Measurements from ENCODE around the gene ANXA4.

DNA sequence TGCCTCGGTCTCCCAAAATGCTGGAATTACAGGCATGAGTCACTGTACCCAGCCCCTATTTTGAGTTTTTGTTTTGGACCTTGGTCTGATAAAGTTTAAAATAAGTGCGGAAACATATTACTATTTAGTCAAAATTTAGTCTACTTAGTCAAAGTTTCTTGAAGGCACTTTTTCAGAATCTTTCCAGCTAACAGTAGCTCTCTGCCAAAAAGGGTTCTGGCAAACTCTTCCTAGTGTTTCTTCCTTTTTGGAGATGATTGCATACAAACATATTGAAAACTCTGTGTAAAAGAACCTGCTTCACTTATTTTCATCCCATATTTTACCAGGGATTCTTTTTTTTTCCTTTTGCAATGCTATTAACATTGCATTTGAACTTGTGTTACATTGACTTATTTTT is 116.3 kb downstream of the ANXA4 start:
- no peak for TF ChIP-seq POLR2AphosphoS5 (IDR thresholded peaks at IDR 0.05; ENCODE audit: low read depth, low read length)
- TF ChIP-seq, protein P1, sequence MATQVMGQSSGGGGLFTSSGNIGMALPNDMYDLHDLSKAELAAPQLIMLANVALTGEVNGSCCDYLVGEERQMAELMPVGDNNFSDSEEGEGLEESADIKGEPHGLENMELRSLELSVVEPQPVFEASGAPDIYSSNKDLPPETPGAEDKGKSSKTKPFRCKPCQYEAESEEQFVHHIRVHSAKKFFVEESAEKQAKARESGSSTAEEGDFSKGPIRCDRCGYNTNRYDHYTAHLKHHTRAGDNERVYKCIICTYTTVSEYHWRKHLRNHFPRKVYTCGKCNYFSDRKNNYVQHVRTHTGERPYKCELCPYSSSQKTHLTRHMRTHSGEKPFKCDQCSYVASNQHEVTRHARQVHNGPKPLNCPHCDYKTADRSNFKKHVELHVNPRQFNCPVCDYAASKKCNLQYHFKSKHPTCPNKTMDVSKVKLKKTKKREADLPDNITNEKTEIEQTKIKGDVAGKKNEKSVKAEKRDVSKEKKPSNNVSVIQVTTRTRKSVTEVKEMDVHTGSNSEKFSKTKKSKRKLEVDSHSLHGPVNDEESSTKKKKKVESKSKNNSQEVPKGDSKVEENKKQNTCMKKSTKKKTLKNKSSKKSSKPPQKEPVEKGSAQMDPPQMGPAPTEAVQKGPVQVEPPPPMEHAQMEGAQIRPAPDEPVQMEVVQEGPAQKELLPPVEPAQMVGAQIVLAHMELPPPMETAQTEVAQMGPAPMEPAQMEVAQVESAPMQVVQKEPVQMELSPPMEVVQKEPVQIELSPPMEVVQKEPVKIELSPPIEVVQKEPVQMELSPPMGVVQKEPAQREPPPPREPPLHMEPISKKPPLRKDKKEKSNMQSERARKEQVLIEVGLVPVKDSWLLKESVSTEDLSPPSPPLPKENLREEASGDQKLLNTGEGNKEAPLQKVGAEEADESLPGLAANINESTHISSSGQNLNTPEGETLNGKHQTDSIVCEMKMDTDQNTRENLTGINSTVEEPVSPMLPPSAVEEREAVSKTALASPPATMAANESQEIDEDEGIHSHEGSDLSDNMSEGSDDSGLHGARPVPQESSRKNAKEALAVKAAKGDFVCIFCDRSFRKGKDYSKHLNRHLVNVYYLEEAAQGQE (IDR thresholded peaks at IDR 0.05; ENCODE audit: insufficient read depth in 1 of 2, low read depth in 2 of 2, low read length in 2 of 2), result no peak
- TF ChIP-seq TAF1 (IDR thresholded peaks at IDR 0.05; ENCODE audit: borderline replicate concordance, insufficient read depth, low read length), result no peak

All from PFSK-1 (cell line).